A673 (cell line): ENCODE data around the gene MC4R. TPM values are rescaled to one million over a fixed set of nuclear protein-coding genes. Genes with fewer than 3 reads are reported as not detected.

Source experiments
- BruUV-seq: library from RNA; stranded (reverse); fragments of 400-500 nt; replicated peaks from 2 replicates; lab custom pipeline; 2021; lab: Mats Ljungman, UMichigan
- CTCF ChIA-PET: fragments of 300-600 bp; sonication (Branson Sonifier 250); formaldehyde crosslinking; loops from one replicate; lab custom pipeline; 2022; ENCODE audit warnings: antibody characterized with exemption; lab: Charles Lee
- POLR2A ChIA-PET: fragments of 300-600 bp; sonication (Branson Sonifier 250); formaldehyde crosslinking; loops from one replicate; lab custom pipeline; 2022; ENCODE audit warnings: antibody characterized with exemption; ENCODE audit not compliant: low non-redundant PET; lab: Charles Lee
- DNase-seq: peaks from one replicate; pipeline ENCODE4 v3.0.0-alpha.2; 2015; ENCODE audit warnings: low spot score
- H3K27ac ChIP-seq: fragments of 200-600 bp; sonication (generic); 2 replicates; pipeline ENCODE4 v1.5.1; 2016; ENCODE audit warnings: mixed run types, low read depth, mild to moderate bottlenecking, mixed read lengths, antibody characterized with exemption, low read length; ENCODE audit not compliant: poor library complexity, severe bottlenecking
- H3K27me3 ChIP-seq: fragments of 200-600 bp; sonication (generic); replicated peaks from 2 replicates; pipeline ENCODE4 v1.6.1; 2017; ENCODE audit warnings: mixed run types, low read depth, mild to moderate bottlenecking, mixed read lengths, antibody characterized with exemption, low read length; ENCODE audit not compliant: insufficient read depth, poor library complexity
- H3K36me3 ChIP-seq: fragments of 200-600 bp; sonication (generic); 2 replicates; pipeline ENCODE4 v1.6.1; 2016; ENCODE audit warnings: mixed run types, mild to moderate bottlenecking, mixed read lengths, antibody characterized with exemption, low read length; ENCODE audit not compliant: insufficient read depth, poor library complexity, severe bottlenecking
- H3K4me1 ChIP-seq: fragments of 200-600 bp; sonication (generic); 2 replicates; pipeline ENCODE4 v1.6.1; 2017; ENCODE audit warnings: mixed run types, mild to moderate bottlenecking, mixed read lengths, antibody characterized with exemption, low read length; ENCODE audit not compliant: insufficient read depth, poor library complexity, severe bottlenecking
- H3K4me3 ChIP-seq: fragments of 200-600 bp; sonication (generic); 2 replicates; pipeline ENCODE4 v1.5.1; 2016; ENCODE audit warnings: low read depth, mixed run types, mild to moderate bottlenecking, mixed read lengths, low read length; ENCODE audit not compliant: poor library complexity, severe bottlenecking
- H3K9me3 ChIP-seq: fragments of 200-600 bp; sonication (generic); 2 replicates; pipeline ENCODE4 v1.6.1; 2016; ENCODE audit warnings: mixed run types, low read depth, mild to moderate bottlenecking, mixed read lengths, antibody characterized with exemption, low read length; ENCODE audit not compliant: poor library complexity, severe bottlenecking
- CTCF ChIP-seq: fragments of 300-800, 200-600 bp; sonication (generic); conservative IDR thresholded peaks from 2 replicates; pipeline ENCODE4 v1.5.1; 2017; ENCODE audit warnings: low read depth, mild to moderate bottlenecking, antibody characterized with exemption, low read length, moderate library complexity, mixed read lengths
- EZH2 ChIP-seq: fragments of 200-600 bp; sonication (generic); IDR thresholded peaks from 2 replicates; pipeline ENCODE4 v1.6.1; 2017; ENCODE audit warnings: borderline replicate concordance, low read depth, mild to moderate bottlenecking, mixed read lengths, antibody characterized with exemption, low read length; ENCODE audit not compliant: poor library complexity, severe bottlenecking
- intact Hi-C: fragments of 100-400 bp; cut with micrococcal nuclease; formaldehyde crosslinking; loops from one replicate; pipeline ENCODE4 v1.10.0; 2022; ENCODE audit not compliant: unreplicated experiment
- total RNA-seq: library from RNA; stranded (reverse); gene quantifications from 2 replicates; pipeline ENCODE4 v1.2.3, GENCODE V29; 2021

Gene MC4R
- total RNA-seq, 1 experiment from 2014 or later: not detected

- ChIA-PET POLR2A (no interaction called here), CTCF (no interaction called here)
- no TSS peak for BruUV-seq
- DNase-seq: no peak
- intact Hi-C loops: no loop called here
- Histone ChIP-seq H3K9me3 (no peaks in the 10 kb centered on the region), H3K36me3 (no peaks in the 10 kb centered on the region), H3K4me3 (no peak overlapping the region), H3K27me3 (peaks cover 34% of the 10 kb centered on the region), H3K27ac (no peak overlapping the region), H3K4me1 (no peaks in the 10 kb centered on the region)
- no peak for TF ChIP-seq CTCF
- TF ChIP-seq EZH2: no peak
These were observed 32.0 kb upstream of the MC4R start for GRCh38 chr18:60404486-60405085.

- CTCF ChIA-PET: no interaction called here
- POLR2A ChIA-PET: no interaction called here
- no peaks in the 10 kb centered on the region for H3K9me3 ChIP-seq
- no peak overlapping the region for H3K27ac ChIP-seq
- no peaks in the 10 kb centered on the region for H3K36me3 ChIP-seq
- no peaks in the 10 kb centered on the region for H3K4me1 ChIP-seq
- DNase-seq: no peak
- intact Hi-C loops: no loop called here
- H3K27me3 ChIP-seq: peaks cover 26% of the 10 kb centered on the region
- BruUV-seq: no TSS peak
- TF ChIP-seq CTCF: no peak
- no peak for TF ChIP-seq EZH2
- H3K4me3 ChIP-seq: no peak overlapping the region
These were observed 28.8 kb upstream of the MC4R start for GRCh38 chr18:60401346-60401745.

GRCh38 chr18:60391571-60392226, 19.1 kb upstream of the MC4R start:
- Histone ChIP-seq H3K4me3 (no peak overlapping the region), H3K27ac (no peak overlapping the region), H3K9me3 (no peaks in the 10 kb centered on the region), H3K36me3 (no peaks in the 10 kb centered on the region), H3K27me3 (peaks cover 5% of the 10 kb centered on the region), H3K4me1 (no peaks in the 10 kb centered on the region)
- ChIA-PET CTCF (no interaction called here), POLR2A (no interaction called here)
- DNase-seq: no peak
- BruUV-seq: no TSS peak
- TF ChIP-seq CTCF (no peak), EZH2 (no peak)
- intact Hi-C loops: no loop called here
